GM23248 (cell line): ENCODE measurements around the gene CDC37. TPM values are rescaled to one million over a fixed set of nuclear protein-coding genes. Genes with fewer than 3 reads are reported as not detected.
A peak's percentile ranks its signal among the peaks of the same experiment; 100 is the strongest.
"Not testable (repeated sequence)": the region's sequence is repeated elsewhere in the genome, so short reads cannot be mapped to it uniquely, and the experiment has no call there.

Experiments used
- DNase-seq: peaks from one replicate; pipeline ENCODE4 v3.0.0-alpha.2; 2015
- H2AFZ ChIP-seq: fragments of 200-600 bp; sonication (generic); 2 replicates; pipeline ENCODE4 v1.6.1; 2016; ENCODE audit warnings: antibody characterized with exemption
- H3F3A ChIP-seq: fragments of 200-600 bp; sonication (generic); 2 replicates; pipeline ENCODE4 v1.6.1; 2016; ENCODE audit warnings: mild to moderate bottlenecking, antibody characterized with exemption, mixed run types; ENCODE audit not compliant: insufficient read depth
- H3K27ac ChIP-seq: fragments of 200-600 bp; sonication (generic); 2 replicates; pipeline ENCODE4 v1.5.1; 2016; ENCODE audit warnings: mild to moderate bottlenecking
- H3K27me3 ChIP-seq: fragments of 200-600 bp; sonication (generic); replicated peaks from 2 replicates; pipeline ENCODE4 v1.6.1; 2016; ENCODE audit warnings: mild to moderate bottlenecking; ENCODE audit not compliant: insufficient read depth
- H3K36me3 ChIP-seq: fragments of 200-600 bp; sonication (generic); 2 replicates; pipeline ENCODE4 v1.6.1; 2016; ENCODE audit warnings: low read depth, mild to moderate bottlenecking
- H3K4me1 ChIP-seq: fragments of 200-600 bp; sonication (generic); 2 replicates; pipeline ENCODE4 v1.6.1; 2016; ENCODE audit warnings: mild to moderate bottlenecking; ENCODE audit not compliant: insufficient read depth
- H3K4me2 ChIP-seq: fragments of 200-600 bp; sonication (generic); one replicate; pipeline ENCODE4 v1.6.1; 2016; ENCODE audit warnings: mild to moderate bottlenecking; ENCODE audit not compliant: unreplicated experiment
- H3K4me3 ChIP-seq: fragments of 200-600 bp; sonication (generic); 2 replicates; pipeline ENCODE4 v1.5.1; 2016; ENCODE audit warnings: mild to moderate bottlenecking
- H3K79me2 ChIP-seq: fragments of 200-600 bp; sonication (generic); 2 replicates; pipeline ENCODE4 v1.6.1; 2016; ENCODE audit warnings: mild to moderate bottlenecking; ENCODE audit not compliant: insufficient read depth
- H3K9ac ChIP-seq: fragments of 200-600 bp; sonication (generic); 2 replicates; pipeline ENCODE4 v1.6.1; 2016; ENCODE audit warnings: mild to moderate bottlenecking
- H3K9me2 ChIP-seq: fragments of 200-600 bp; sonication (generic); 2 replicates; pipeline ENCODE4 v1.6.1; 2016; ENCODE audit warnings: mixed run types, mild to moderate bottlenecking, moderate library complexity; ENCODE audit not compliant: insufficient read depth
- H3K9me3 ChIP-seq: fragments of 200-600 bp; sonication (generic); one replicate; pipeline ENCODE4 v1.6.1; 2017; ENCODE audit warnings: low read depth
- H4K20me1 ChIP-seq: fragments of 200-600 bp; sonication (generic); 2 replicates; pipeline ENCODE4 v1.6.0; 2016; ENCODE audit not compliant: insufficient read depth
- EZH2 ChIP-seq: fragments of 200-600 bp; sonication (generic); IDR thresholded peaks from 2 replicates; pipeline ENCODE4 v1.6.1; 2018; ENCODE audit warnings: antibody characterized with exemption, mild to moderate bottlenecking; ENCODE audit not compliant: insufficient read depth, poor library complexity, severe bottlenecking
- EZH2phosphoT487 ChIP-seq: fragments of 200-600 bp; sonication (generic); IDR thresholded peaks from 2 replicates; pipeline ENCODE4 v1.6.1; 2018; ENCODE audit warnings: antibody characterized with exemption, moderate library complexity, mild to moderate bottlenecking, low read depth; ENCODE audit not compliant: insufficient read depth
- WGBS, 2 experiments: methylation state at CpG; one replicate each; pipeline ENCODE4 v1.1.6; 2015 to 2017; ENCODE audit warnings: low lambda C conversion rate in 2 of 2, low coverage in 1 of 2; ENCODE audit errors: missing lambda C conversion rate in 2 of 2; 5-methylcytosine and 5-hydroxymethylcytosine counted together
- in situ Hi-C: fragments of 300-500 bp; cut with MboI; formaldehyde crosslinking; loops from 2 replicates; pipeline ENCODE4 v1.15.0; 2020
- polyA plus RNA-seq: library from polyadenylated mRNA; unstranded; fragments of >200 nt; fragmentation: Nextera tagmentation; extraction: Ambion mirVana; gene quantifications from 2 replicates; pipeline ENCODE4 v1.2.1, GENCODE V29; 2016
- total RNA-seq: library from RNA; depleted of rRNA; stranded (reverse); fragments of >200 nt; shearing (Covaris generic); gene quantifications from 2 replicates; pipeline ENCODE4 v1.2.3, GENCODE V29; 2014

The CDC37 gene
- total and polyA plus RNA-seq, 2 experiments from 2014 or later, result 291 to 301 TPM

DNA sequence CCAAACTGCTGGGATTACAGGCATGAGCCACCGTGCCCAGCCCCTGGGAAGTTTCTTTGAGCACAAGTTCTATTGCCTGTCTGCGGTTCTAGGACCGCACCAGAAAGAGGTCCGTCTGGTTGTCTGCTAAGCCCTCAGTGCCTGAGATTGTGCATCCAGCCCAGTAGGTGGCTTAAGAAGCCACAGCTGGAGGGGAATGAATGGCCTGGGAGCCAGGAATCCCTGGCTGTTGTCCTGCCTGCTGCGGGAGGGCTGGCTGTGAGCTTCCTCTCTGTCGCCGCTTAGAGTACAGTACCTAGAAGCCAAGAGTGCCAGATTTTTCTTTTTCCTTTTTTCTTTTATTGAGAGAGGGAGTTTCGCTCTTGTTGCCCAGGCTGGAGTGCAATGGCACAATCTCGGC lies 18.8 kb downstream of the CDC37 start:
- no peak for DNase-seq
- no peak overlapping the region for H3K4me2 ChIP-seq
- no peaks in the 10 kb centered on the region for H3F3A ChIP-seq
- no peak overlapping the region for H3K9ac ChIP-seq
- peaks cover 8% of the 10 kb centered on the region for H3K79me2 ChIP-seq
- H3K9me2 ChIP-seq, result no peaks in the 10 kb centered on the region
- H3K27ac ChIP-seq, result no peak overlapping the region
- no peak overlapping the region for H3K4me3 ChIP-seq
- no peaks in the 10 kb centered on the region for H3K4me1 ChIP-seq
- no peak overlapping the region for H2AFZ ChIP-seq
- no peaks in the 10 kb centered on the region for H4K20me1 ChIP-seq
- H3K9me3 ChIP-seq, result no peaks in the 10 kb centered on the region
- in situ Hi-C loops, result loop anchor here (25.0 kb wide), 1 partner anchor 447 kb away; the partner anchor contains the start of gene OLFM2
- H3K27me3 ChIP-seq, result no peaks in the 10 kb centered on the region
- whole genome bisulfite sequencing, 2 experiments, result 85 to 87% methylated on average over 9 of the region's 9 CpGs
- TF ChIP-seq EZH2phosphoT487 (no peak), EZH2 (no peak)
- no peaks in the 10 kb centered on the region for H3K36me3 ChIP-seq

DNA sequence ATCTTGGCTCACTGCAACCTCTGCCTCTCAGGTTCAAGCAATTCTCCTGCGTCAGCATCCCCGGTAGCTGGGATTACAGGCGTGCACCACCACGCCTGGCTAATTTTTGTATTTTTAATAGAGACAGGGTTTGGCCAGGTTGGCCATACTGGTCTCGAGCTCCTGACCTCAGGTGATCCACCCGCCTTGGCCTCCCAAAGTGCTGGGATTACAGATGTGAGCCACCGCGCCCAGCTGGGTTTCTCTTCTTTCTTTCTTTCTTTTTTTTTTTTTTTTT lies 20.2 kb downstream of the CDC37 start:
- not testable (repeated sequence) for DNase-seq, H3K27ac ChIP-seq, H3K9me2 ChIP-seq, H4K20me1 ChIP-seq, H3K9me3 ChIP-seq, H3K4me2 ChIP-seq, H2AFZ ChIP-seq, H3K27me3 ChIP-seq, H3K36me3 ChIP-seq, H3K4me3 ChIP-seq, H3K4me1 ChIP-seq, H3K9ac ChIP-seq, H3F3A ChIP-seq
- WGBS, 2 experiments, result 86 to 94% methylated on average over 6 to 8 of the region's 8 CpGs
- peaks cover 11% of the 10 kb centered on the region for H3K79me2 ChIP-seq
- in situ Hi-C loops, result loop anchor here (25.0 kb wide), 1 partner anchor 446 kb away; the partner anchor contains the start of gene OLFM2

DNA sequence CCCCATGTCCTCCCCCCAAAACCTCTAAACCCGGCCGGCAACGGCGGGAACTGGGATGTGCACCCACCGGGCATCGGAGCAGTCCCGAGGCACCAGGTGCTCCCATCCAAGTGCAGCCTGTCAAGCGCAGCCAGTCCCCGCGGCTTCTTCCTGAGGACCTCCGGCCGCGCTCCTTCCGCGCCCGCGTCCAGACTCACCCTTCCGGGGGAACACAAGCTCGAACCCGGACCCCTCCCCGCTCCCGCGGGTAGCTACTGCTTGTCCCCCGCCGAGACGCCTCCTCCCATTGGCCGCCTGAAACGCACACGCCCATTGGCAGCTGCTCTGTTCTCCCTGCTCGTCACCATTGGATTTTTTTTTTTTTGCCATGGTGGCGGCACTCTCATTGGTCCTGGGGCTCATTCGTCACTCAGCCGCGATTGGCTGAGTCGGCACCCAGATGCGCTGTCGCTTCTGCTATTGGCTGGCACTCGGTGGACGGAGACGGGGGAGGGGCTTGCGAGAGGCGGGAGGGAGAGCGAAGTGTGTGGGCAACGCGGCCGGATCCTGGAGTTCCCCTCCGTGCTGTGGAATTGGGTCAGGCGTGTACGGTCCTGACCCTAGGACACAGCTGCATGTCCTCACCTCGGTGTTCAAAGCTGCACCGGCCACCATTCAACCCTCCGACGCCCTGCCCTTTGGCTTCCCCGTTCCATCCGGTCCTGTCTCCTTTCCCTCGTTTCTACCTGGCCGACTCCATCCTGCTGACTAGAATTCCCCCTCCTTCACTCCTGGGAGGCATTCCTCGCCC lies 22.8 kb downstream of the CDC37 start, which contains the start of gene TYK2:
TYK2 (minus strand) TSS at position 260 of the 790 bp plus-strand sequence. CDS start 2,166 bp downstream, outside the sequence.
- Histone ChIP-seq H3K9me2 (no peaks in the 10 kb centered on the region), H4K20me1 (no peaks in the 10 kb centered on the region), H3K36me3 (0 out of 2 replicates have a peak, but pooled peaks cover 5% of the 10 kb centered on the region), H3K9me3 (no peaks in the 10 kb centered on the region), H3K79me2 (peaks cover 11% of the 10 kb centered on the region), H2AFZ (peak within 1 kb of the TSS; percentile 94), H3F3A (no peaks in the 10 kb centered on the region), H3K27ac (peak within 1 kb of the TSS; percentile 16), H3K27me3 (no peaks in the 10 kb centered on the region), H3K4me3 (peak within 1 kb of the TSS; percentile 85), H3K4me1 (no peaks in the 10 kb centered on the region), H3K4me2 (peak within 1 kb of the TSS; percentile 93), H3K9ac (peak within 1 kb of the TSS; percentile 83)
- in situ Hi-C loops, result loop anchor here (25.0 kb wide), 1 partner anchor 443 kb away; the partner anchor contains the start of gene OLFM2
- peak; percentile 99 for DNase-seq
- WGBS, 2 experiments, result 1 to 2% methylated on average over 57 to 58 of the region's 58 CpGs
- TF ChIP-seq EZH2 (no peak), EZH2phosphoT487 (no peak)

GRCh38 chr19:10379880-10380312 lies 23.4 kb downstream of the CDC37 start:
- Histone ChIP-seq H3K79me2 (peaks cover 11% of the 10 kb centered on the region), H3K4me1 (no peaks in the 10 kb centered on the region), H3K9me3 (no peaks in the 10 kb centered on the region), H3K36me3 (0 out of 2 replicates have a peak, but pooled peaks cover 5% of the 10 kb centered on the region), H3F3A (no peaks in the 10 kb centered on the region), H4K20me1 (no peaks in the 10 kb centered on the region), H3K27me3 (no peaks in the 10 kb centered on the region), H3K9ac (peak overlapping the region; percentile 83), H3K4me3 (peak overlapping the region; percentile 85), H3K4me2 (peak overlapping the region; percentile 93), H2AFZ (peak overlapping the region; percentile 87), H3K9me2 (no peaks in the 10 kb centered on the region), H3K27ac (no peak overlapping the region; the same call in 1 of the 2 replicates)
- 0 to 1% methylated on average over 10 of the region's 10 CpGs for WGBS, 2 experiments
- in situ Hi-C loops, result loop anchor here (25.0 kb wide), 1 partner anchor 443 kb away; the partner anchor contains the start of gene OLFM2
- no peak for TF ChIP-seq EZH2
- TF ChIP-seq EZH2phosphoT487, result no peak
- peak; percentile 41 for DNase-seq
